ENCODE data around the gene CGNL1. TPM values are rescaled to one million over a fixed set of nuclear protein-coding genes. Genes with fewer than 3 reads are reported as not detected.

Gene CGNL1
- total RNA-seq, 2 donors from 2014 or later, result 82.6 to 98.0 TPM

DNA sequence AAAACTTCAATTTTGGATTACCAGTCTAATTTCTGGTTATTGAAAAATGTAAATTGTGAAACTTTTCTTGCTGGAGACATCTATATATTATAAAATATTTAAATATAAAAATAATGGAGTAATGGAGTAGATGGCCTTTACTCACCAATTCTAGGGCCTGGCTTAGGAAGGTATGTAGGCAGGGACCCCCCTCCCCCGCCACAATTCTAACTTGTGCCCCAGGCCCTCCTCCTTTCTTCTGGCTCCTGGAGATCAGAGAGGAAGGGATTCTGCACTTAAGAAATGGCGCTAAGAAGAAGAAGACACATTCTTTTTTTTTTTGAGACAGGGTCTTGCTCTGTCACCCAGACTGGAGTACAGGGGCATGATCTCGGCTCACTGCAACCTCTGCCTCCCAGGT is 49.5 kb downstream of the CGNL1 start:
- Mint-ChIP-seq H3K27me3 (ENCODE audit: insufficient read depth) (no peaks in the 10 kb centered on the region), H3K9me3 (peaks cover 3% of the 10 kb centered on the region), H3K4me3 (no peak overlapping the region), H3K36me3 (ENCODE audit: low read depth) (peaks cover 37% of the 10 kb centered on the region), H3K27ac (no peak overlapping the region), H3K4me1 (peaks cover 40% of the 10 kb centered on the region)
- Histone ChIP-seq H3K4me3 (ENCODE audit: low read length) (no peak overlapping the region), H3K9me3 (ENCODE audit: control insufficient read depth, low read length) (peaks cover 20% of the 10 kb centered on the region), H3K36me3 (ENCODE audit: control insufficient read depth, insufficient read depth, low read length) (peaks cover 22% of the 10 kb centered on the region), H3K9ac (ENCODE audit: extremely low read depth, low read length, poor library complexity, severe bottlenecking) (no peak overlapping the region), H3K27me3 (ENCODE audit: control insufficient read depth, insufficient read depth, low read length, poor library complexity, severe bottlenecking) (no peaks in the 10 kb centered on the region), H3K27ac (ENCODE audit: low read depth, low read length) (no peak overlapping the region), H3K4me1 (ENCODE audit: control insufficient read depth, insufficient read depth, low read length) (peaks cover 15% of the 10 kb centered on the region)
- 95 to 100% methylated on average over 1 to 2 of the region's 3 CpGs for WGBS, 2 experiments (ENCODE audit: insufficient coverage in 1 of 2, insufficient read length in 1 of 2)
- TF ChIP-seq, protein P1, sequence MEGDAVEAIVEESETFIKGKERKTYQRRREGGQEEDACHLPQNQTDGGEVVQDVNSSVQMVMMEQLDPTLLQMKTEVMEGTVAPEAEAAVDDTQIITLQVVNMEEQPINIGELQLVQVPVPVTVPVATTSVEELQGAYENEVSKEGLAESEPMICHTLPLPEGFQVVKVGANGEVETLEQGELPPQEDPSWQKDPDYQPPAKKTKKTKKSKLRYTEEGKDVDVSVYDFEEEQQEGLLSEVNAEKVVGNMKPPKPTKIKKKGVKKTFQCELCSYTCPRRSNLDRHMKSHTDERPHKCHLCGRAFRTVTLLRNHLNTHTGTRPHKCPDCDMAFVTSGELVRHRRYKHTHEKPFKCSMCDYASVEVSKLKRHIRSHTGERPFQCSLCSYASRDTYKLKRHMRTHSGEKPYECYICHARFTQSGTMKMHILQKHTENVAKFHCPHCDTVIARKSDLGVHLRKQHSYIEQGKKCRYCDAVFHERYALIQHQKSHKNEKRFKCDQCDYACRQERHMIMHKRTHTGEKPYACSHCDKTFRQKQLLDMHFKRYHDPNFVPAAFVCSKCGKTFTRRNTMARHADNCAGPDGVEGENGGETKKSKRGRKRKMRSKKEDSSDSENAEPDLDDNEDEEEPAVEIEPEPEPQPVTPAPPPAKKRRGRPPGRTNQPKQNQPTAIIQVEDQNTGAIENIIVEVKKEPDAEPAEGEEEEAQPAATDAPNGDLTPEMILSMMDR (conservative IDR thresholded peaks at IDR 0.05), result no peak
- DNase-seq, result no peak

DNA sequence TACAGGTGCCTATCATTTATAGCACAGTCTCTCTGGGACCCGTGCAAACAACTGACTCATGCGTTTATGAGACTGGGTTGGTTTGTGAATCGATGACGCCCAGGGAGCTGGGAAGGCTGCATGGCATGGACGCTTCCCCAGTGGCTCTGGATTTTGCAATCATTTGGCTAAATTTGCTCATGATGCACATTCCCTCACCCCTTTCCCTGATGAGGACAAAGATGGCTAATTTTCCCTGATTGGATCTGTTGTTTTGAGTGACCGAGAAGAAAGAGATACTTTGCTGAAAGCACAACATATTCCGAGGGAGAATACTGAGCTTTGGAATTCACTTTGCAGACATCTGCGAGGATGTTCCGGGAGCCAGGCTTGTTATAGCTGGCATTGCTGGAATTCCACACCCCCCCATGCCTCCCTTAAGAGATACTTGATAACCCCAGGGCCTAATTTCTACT is 51.1 kb downstream of the CGNL1 start:
- WGBS, 2 experiments (ENCODE audit: insufficient coverage in 1 of 2, insufficient read length in 1 of 2), result 65 to 67% methylated on average over 8 to 9 of the region's 9 CpGs
- Histone ChIP-seq H3K27me3 (ENCODE audit: control insufficient read depth, insufficient read depth, low read length, poor library complexity, severe bottlenecking) (no peaks in the 10 kb centered on the region), H3K27ac (ENCODE audit: low read depth, low read length) (peak overlapping the region; percentile 20), H3K36me3 (ENCODE audit: control insufficient read depth, insufficient read depth, low read length) (peaks cover 10% of the 10 kb centered on the region), H3K9ac (ENCODE audit: extremely low read depth, low read length, poor library complexity, severe bottlenecking) (peak overlapping the region; percentile 41), H3K4me1 (ENCODE audit: control insufficient read depth, insufficient read depth, low read length) (peaks cover 19% of the 10 kb centered on the region), H3K4me3 (ENCODE audit: low read length) (no peak overlapping the region), H3K9me3 (ENCODE audit: control insufficient read depth, low read length) (peaks cover 14% of the 10 kb centered on the region)
- Mint-ChIP-seq H3K36me3 (ENCODE audit: low read depth) (peaks cover 26% of the 10 kb centered on the region), H3K4me3 (no peak overlapping the region), H3K4me1 (peaks cover 48% of the 10 kb centered on the region), H3K9me3 (peaks cover 3% of the 10 kb centered on the region), H3K27ac (peak overlapping the region; percentile 87), H3K27me3 (ENCODE audit: insufficient read depth) (no peaks in the 10 kb centered on the region)
- TF ChIP-seq, protein P1 (conservative IDR thresholded peaks at IDR 0.05), result no peak
- peak; percentile 81 for DNase-seq

DNA sequence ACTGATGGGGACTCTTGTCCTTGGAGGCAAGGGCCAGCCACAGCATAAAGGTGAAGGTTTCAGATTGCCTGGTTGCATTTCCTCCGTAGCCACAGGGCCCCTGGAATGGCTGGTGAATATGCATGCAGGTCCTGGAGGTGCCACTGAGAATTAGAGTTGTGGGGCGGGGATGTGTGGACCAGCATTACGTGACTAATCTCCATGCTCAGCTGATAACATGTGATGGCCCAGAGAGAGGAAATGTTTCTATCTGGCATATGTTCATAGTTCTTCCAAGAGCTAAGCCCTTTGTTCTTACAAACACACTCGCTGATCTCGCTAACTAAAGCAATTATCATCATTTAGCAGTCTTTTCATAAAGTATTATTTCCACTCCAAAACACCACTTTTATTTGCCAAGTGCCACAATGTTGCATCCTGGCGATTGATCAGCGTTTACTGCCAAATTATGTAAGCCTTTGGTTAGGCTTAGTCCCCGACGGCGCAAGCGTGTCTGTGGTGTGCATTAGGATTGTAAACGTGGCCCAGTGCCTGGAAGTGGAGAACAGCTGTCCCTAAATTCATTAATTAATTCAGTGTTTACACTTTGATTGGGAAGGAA is 55.9 kb downstream of the CGNL1 start:
- peak; percentile 86 for DNase-seq
- Mint-ChIP-seq H3K4me1 (peaks cover 58% of the 10 kb centered on the region), H3K27ac (peak overlapping the region; percentile 44), H3K4me3 (no peak overlapping the region), H3K36me3 (ENCODE audit: low read depth) (peaks cover 3% of the 10 kb centered on the region), H3K9me3 (no peaks in the 10 kb centered on the region), H3K27me3 (ENCODE audit: insufficient read depth) (no peaks in the 10 kb centered on the region)
- Histone ChIP-seq H3K4me1 (ENCODE audit: control insufficient read depth, insufficient read depth, low read length) (peaks cover 13% of the 10 kb centered on the region), H3K9me3 (ENCODE audit: control insufficient read depth, low read length) (no peaks in the 10 kb centered on the region), H3K9ac (ENCODE audit: extremely low read depth, low read length, poor library complexity, severe bottlenecking) (no peak overlapping the region), H3K4me3 (ENCODE audit: low read length) (no peak overlapping the region), H3K36me3 (ENCODE audit: control insufficient read depth, insufficient read depth, low read length) (no peaks in the 10 kb centered on the region), H3K27me3 (ENCODE audit: control insufficient read depth, insufficient read depth, low read length, poor library complexity, severe bottlenecking) (no peaks in the 10 kb centered on the region), H3K27ac (ENCODE audit: low read depth, low read length) (no peak overlapping the region)
- 90% methylated on average over 10 to 12 of the region's 12 CpGs for WGBS, 2 experiments (ENCODE audit: insufficient coverage in 1 of 2, insufficient read length in 1 of 2)
- TF ChIP-seq, protein P1 (conservative IDR thresholded peaks at IDR 0.05), result no peak

Measured in endodermal cell (in vitro differentiated cells).